Renal cortical epithelial cell (primary cell): ENCODE measurements around the gene MED1. TPM values are rescaled to one million over a fixed set of nuclear protein-coding genes. Genes with fewer than 3 reads are reported as not detected.

Experiments
- DNase-seq: peaks from one replicate; pipeline ENCODE4 v3.0.0-alpha.2; 2011; ENCODE audit warnings: low read depth
- total RNA-seq: library from RNA; depleted of rRNA; stranded (reverse); fragments of >200 nt; gene quantifications from 2 replicates; pipeline ENCODE4 v1.2.3, GENCODE V29; 2014

The MED1 gene
- total RNA-seq, 1 donor from 2014 or later: 28.2 TPM

DNA sequence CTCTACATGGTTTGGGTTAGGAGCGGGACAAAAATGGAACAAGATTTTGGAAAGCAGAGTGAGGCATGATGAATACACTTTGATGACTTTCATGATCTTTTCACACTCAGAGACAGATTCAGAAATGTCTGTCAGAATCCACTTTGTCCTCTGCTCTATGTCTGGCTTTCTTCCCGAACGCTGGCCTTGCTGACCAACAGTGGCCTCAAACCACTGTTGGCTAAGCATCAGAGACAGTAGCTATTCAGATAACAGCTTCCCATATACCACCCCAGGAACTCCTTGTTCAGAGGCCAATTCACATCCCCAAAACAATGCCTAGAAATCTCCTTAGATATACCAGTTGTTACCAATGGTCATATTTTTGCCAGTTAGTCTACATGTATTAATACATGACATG, 90.5 kb downstream of the MED1 start:
- no peak for DNase-seq

DNA sequence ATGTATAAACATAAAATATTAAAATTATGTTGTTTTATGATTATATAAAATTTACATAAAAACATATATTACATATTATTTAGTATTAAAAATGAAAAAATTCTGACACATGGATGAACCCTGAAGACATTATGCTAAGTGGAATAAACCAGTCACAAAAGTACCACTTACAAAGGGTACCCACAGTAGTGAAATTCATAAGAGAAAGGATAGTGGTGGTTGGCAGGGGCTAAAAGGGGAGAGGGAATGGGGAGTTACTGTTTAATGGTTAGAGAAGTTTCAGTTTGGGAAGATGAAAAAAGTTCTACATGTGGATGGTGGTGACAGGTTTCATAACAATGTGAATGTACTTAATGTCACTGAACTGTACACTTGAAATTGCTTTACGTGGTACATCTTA, 91.1 kb downstream of the MED1 start:
- DNase-seq: no peak

DNA sequence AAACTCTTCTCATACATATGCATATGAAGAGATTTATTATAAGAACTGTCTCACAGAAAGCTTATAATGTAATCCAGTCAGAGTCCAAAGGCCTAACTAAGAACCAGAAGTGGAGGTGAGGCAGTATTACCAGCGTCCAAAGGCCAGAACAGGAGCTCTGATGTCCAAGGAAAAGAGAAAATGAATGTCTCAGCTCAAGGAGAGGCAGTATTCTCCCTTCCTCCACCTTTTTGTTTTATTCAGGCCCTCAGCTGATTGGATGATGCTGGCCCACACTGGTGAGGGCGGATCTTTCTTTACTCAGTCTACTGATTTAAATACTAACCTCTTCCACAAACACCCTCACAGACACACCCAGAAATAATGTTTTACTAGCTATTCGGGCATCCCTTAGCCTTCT, 93.1 kb downstream of the MED1 start:
- peak; percentile 18 for DNase-seq

DNA sequence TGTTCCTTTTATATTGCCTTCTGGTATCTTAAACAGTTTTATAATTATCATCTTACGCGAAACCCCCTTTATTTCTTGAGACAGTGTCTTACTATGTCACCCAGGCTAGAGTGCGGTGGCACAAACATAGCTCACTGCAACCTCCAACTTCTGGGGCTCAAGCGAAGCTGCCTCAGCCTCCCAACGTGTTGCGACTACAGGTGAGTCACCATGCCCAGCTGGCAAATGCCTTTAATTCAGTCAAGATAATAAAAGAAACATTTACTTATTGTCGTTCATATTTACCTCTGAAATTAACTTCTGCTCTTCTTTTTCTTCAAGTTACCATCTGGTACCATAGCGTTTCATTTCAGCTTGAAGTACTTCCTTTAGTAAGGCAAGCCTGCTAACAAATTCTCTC, 93.6 kb downstream of the MED1 start:
- DNase-seq: peak; percentile 9

Other genes starting within 250 kb of the MED1 start
- gene STAC2, start 225.3 kb downstream of the MED1 start, total RNA-seq: 44.7 TPM in 1 of 2 replicates, not detected in the other
- 14.1 and 24.2 TPM in 2 replicates for gene FBXL20, start 49.6 kb downstream of the MED1 start, total RNA-seq
- gene CDK12, start 10.2 kb upstream of the MED1 start, total RNA-seq: 18.6 and 38.9 TPM in 2 replicates
- gene NEUROD2, start 156.7 kb upstream of the MED1 start, total RNA-seq: not detected in 2 replicates
- 0.15 TPM in 1 of 2 replicates, not detected in the other for gene PPP1R1B, start 175.7 kb upstream of the MED1 start, total RNA-seq
- gene STARD3, start 185.9 kb upstream of the MED1 start, total RNA-seq: 22.4 and 31.9 TPM in 2 replicates
- gene TCAP, start 214.1 kb upstream of the MED1 start, total RNA-seq: 0.25 TPM in 1 of 2 replicates, not detected in the other
- 0.25 TPM in 1 of 2 replicates, not detected in the other for gene PNMT, start 217.2 kb upstream of the MED1 start, total RNA-seq
- 6.6 and 21.8 TPM in 2 replicates for gene PGAP3, start 236.8 kb upstream of the MED1 start, total RNA-seq
- 28.5 and 121 TPM in 2 replicates for gene ERBB2, start 248.8 kb upstream of the MED1 start, total RNA-seq